HCT116 (cell line): Measurements from ENCODE around the gene CFAP119.

Source experiments
- ATF3 ChIP-seq: IDR thresholded peaks from 2 replicates; pipeline ENCODE4 v1.6.1; 2012
- CEBPB ChIP-seq: IDR thresholded peaks from 2 replicates; pipeline ENCODE4 v1.6.1; 2012; ENCODE audit warnings: low read depth
- CTCF ChIP-seq, 3 experiments: fragments of 200-600 bp in 1 of 3; sonication (generic) in 1 of 3; IDR thresholded peaks in 2 of 3; conservative IDR thresholded peaks in 1 of 3; 2 replicates each; pipeline ENCODE4 v1.5.1; 2012 to 2017; ENCODE audit warnings: low read depth in 2 of 3, low read length in 2 of 3, antibody characterized with exemption in 1 of 3, borderline replicate concordance in 1 of 3, control low read depth in 1 of 3, mild to moderate bottlenecking in 1 of 3, mixed read lengths in 1 of 3, mixed run types in 1 of 3, moderate library complexity in 1 of 3; ENCODE audit not compliant: insufficient read depth in 1 of 3
- ELF1 ChIP-seq: IDR thresholded peaks from 2 replicates; pipeline ENCODE4 v1.6.1; 2012; ENCODE audit warnings: low read depth, borderline replicate concordance
- EZH2 ChIP-seq: fragments of 200-600 bp; sonication (generic); IDR thresholded peaks from 2 replicates; pipeline ENCODE4 v1.6.1; 2017; ENCODE audit warnings: antibody characterized with exemption, mixed run types
- EZH2phosphoT487 ChIP-seq: fragments of 200-600 bp; IDR thresholded peaks from 2 replicates; pipeline ENCODE4 v1.6.1; 2018; ENCODE audit warnings: antibody characterized with exemption, borderline replicate concordance
- POLR2A ChIP-seq: IDR thresholded peaks from 2 replicates; pipeline ENCODE4 v1.7.0; 2011; ENCODE audit warnings: borderline replicate concordance; ENCODE audit not compliant: insufficient read depth, insufficient read length; ENCODE audit errors: extremely low read depth
- POLR2AphosphoS5 ChIP-seq: IDR thresholded peaks from 2 replicates; pipeline ENCODE4 v1.6.1; 2011; ENCODE audit warnings: mild to moderate bottlenecking, low read depth, low read length, moderate library complexity
- RAD21 ChIP-seq: IDR thresholded peaks from 2 replicates; pipeline ENCODE4 v1.6.1; 2012; ENCODE audit warnings: low read depth, mild to moderate bottlenecking
- REST ChIP-seq: IDR thresholded peaks from 2 replicates; pipeline ENCODE4 v1.6.1; 2012; ENCODE audit warnings: low read depth
- ZBTB33 ChIP-seq: IDR thresholded peaks from 2 replicates; pipeline ENCODE4 v1.6.1; 2011; ENCODE audit warnings: mild to moderate bottlenecking, low read length, moderate library complexity; ENCODE audit not compliant: insufficient replicate concordance; ENCODE audit errors: extremely low read depth

GRCh38 chr16:30736995-30737793, 24.7 kb downstream of the CFAP119 start:
- no peak for TF ChIP-seq CTCF (IDR thresholded peaks at IDR 0.05 in 2 of 3, conservative IDR thresholded peaks at IDR 0.05 in 1 of 3; ENCODE audit: borderline replicate concordance in 1 of 3, insufficient read depth in 1 of 3, low read depth in 2 of 3, low read length in 2 of 3)
- TF ChIP-seq RAD21, result no peak
- TF ChIP-seq REST, result no peak
- no peak for TF ChIP-seq ZBTB33
- no peak for TF ChIP-seq POLR2A
- no peak for TF ChIP-seq ELF1
- no peak for TF ChIP-seq EZH2
- no peak for TF ChIP-seq POLR2AphosphoS5
- no peak for TF ChIP-seq CEBPB
- no peak for TF ChIP-seq EZH2phosphoT487
- no peak for TF ChIP-seq ATF3
